ENCODE data around the gene SUGP1. TPM values are rescaled to one million over a fixed set of nuclear protein-coding genes. Genes with fewer than 3 reads are reported as not detected.

Gene SUGP1
- polyA plus RNA-seq, 1 experiment: 25.2 TPM

GRCh38 chr19:19274146-19274545 is 46.2 kb downstream of the SUGP1 start:
- Histone ChIP-seq H3K27me3 (ENCODE audit: control insufficient read depth, insufficient read depth, low read length) (peaks cover 2% of the 10 kb centered on the region), H3K9me3 (ENCODE audit: control insufficient read depth, insufficient read depth, low read length) (no peaks in the 10 kb centered on the region; the same call in 1 of the 2 replicates), H3K27ac (ENCODE audit: low read depth, low read length) (no peak overlapping the region), H3K4me3 (ENCODE audit: low read depth, low read length) (no peak overlapping the region)
- no peak for DNase-seq (ENCODE audit: low read depth, low spot score)
- TF ChIP-seq CTCF (IDR thresholded peaks at IDR 0.05; ENCODE audit: low read depth, low read length): no peak
- ChIA-PET CTCF (no interaction called here), POLR2A (no interaction called here)

GRCh38 chr19:19271828-19272599 is 48.3 kb downstream of the SUGP1 start:
- Histone ChIP-seq H3K9me3 (ENCODE audit: control insufficient read depth, insufficient read depth, low read length) (no peaks in the 10 kb centered on the region; the same call in 1 of the 2 replicates), H3K4me3 (ENCODE audit: low read depth, low read length) (peak overlapping the region; percentile 55; the same call in 1 of the 2 replicates), H3K27me3 (ENCODE audit: control insufficient read depth, insufficient read depth, low read length) (peaks cover 2% of the 10 kb centered on the region), H3K27ac (ENCODE audit: low read depth, low read length) (no peak overlapping the region)
- DNase-seq (ENCODE audit: low read depth, low spot score): no peak
- no peak for TF ChIP-seq CTCF (IDR thresholded peaks at IDR 0.05; ENCODE audit: low read depth, low read length)
- POLR2A ChIA-PET: no interaction called here
- CTCF ChIA-PET: no interaction called here

GRCh38 chr19:19270749-19271571 is 49.3 kb downstream of the SUGP1 start:
- Histone ChIP-seq H3K27me3 (ENCODE audit: control insufficient read depth, insufficient read depth, low read length) (peaks cover 2% of the 10 kb centered on the region), H3K4me3 (ENCODE audit: low read depth, low read length) (no peak overlapping the region), H3K27ac (ENCODE audit: low read depth, low read length) (no peak overlapping the region), H3K9me3 (ENCODE audit: control insufficient read depth, insufficient read depth, low read length) (no peaks in the 10 kb centered on the region)
- CTCF ChIA-PET: no interaction called here
- POLR2A ChIA-PET: no interaction called here
- TF ChIP-seq CTCF (IDR thresholded peaks at IDR 0.05; ENCODE audit: low read depth, low read length): no peak
- DNase-seq (ENCODE audit: low read depth, low spot score): no peak

- POLR2A ChIA-PET: no interaction called here
- DNase-seq (ENCODE audit: low read depth, low spot score): no peak
- Histone ChIP-seq H3K4me3 (ENCODE audit: low read depth, low read length) (no peak overlapping the region), H3K9me3 (ENCODE audit: control insufficient read depth, insufficient read depth, low read length) (no peaks in the 10 kb centered on the region), H3K27me3 (ENCODE audit: control insufficient read depth, insufficient read depth, low read length) (peaks cover 2% of the 10 kb centered on the region), H3K27ac (ENCODE audit: low read depth, low read length) (no peak overlapping the region)
- TF ChIP-seq CTCF (IDR thresholded peaks at IDR 0.05; ENCODE audit: low read depth, low read length): no peak
- CTCF ChIA-PET: no interaction called here
Observed at GRCh38 chr19:19269952-19270694, 50.2 kb downstream of the SUGP1 start.

Data from AG04450 (cell line).